GM12878 (cell line): Measurements from ENCODE around the gene AIF1. TPM values are rescaled to one million over a fixed set of nuclear protein-coding genes. Genes with fewer than 3 reads are reported as not detected.
A peak's percentile ranks its signal among the peaks of the same experiment; 100 is the strongest.

Experiments
- HCFC1 ChIP-seq: fragments of 150-350 bp; IDR thresholded peaks from 2 replicates; pipeline ENCODE4 v1.6.1; 2014; ENCODE audit warnings: low read length
- NFXL1 ChIP-seq: fragments of 450-650 bp; IDR thresholded peaks from 2 replicates; pipeline ENCODE4 v1.6.1; 2017; ENCODE audit warnings: antibody characterized with exemption, mild to moderate bottlenecking, borderline replicate concordance
- PAX5 ChIP-seq: IDR thresholded peaks from 2 replicates; pipeline ENCODE4 v1.6.1; 2011; ENCODE audit warnings: low read depth, low read length, borderline replicate concordance
- RUNX3 ChIP-seq: IDR thresholded peaks from 2 replicates; pipeline ENCODE4 v1.6.1; 2012; ENCODE audit warnings: low read length, inconsistent platforms
- SPI1 ChIP-seq: IDR thresholded peaks from 2 replicates; pipeline ENCODE4 v1.6.1; 2011; ENCODE audit warnings: low read depth, mild to moderate bottlenecking, low read length, moderate library complexity, borderline replicate concordance; ENCODE audit not compliant: insufficient read depth
- TARDBP ChIP-seq: IDR thresholded peaks from 2 replicates; pipeline ENCODE4 v1.6.1; 2016; ENCODE audit warnings: borderline replicate concordance
- TCF3 ChIP-seq: IDR thresholded peaks from 2 replicates; pipeline ENCODE4 v1.6.1; 2012; ENCODE audit warnings: low read depth, mild to moderate bottlenecking, low read length, borderline replicate concordance; ENCODE audit not compliant: insufficient read depth
- ZNF274 ChIP-seq: IDR thresholded peaks from one replicate; pipeline ENCODE4 v1.8.0; 2011; ENCODE audit not compliant: insufficient read length, insufficient read depth
- polyA plus RNA-seq, 11 experiments: library from polyadenylated mRNA; depleted of rRNA in 4 of 11; unstranded in 6 of 11; stranded (reverse) in 5 of 11; fragments of >200 nt; fragmentation: Nextera tagmentation in 4 of 11; fragmentation: Illumina TruSeq in 1 of 11; extraction: Ambion mirVana in 4 of 11; extraction: Trizol in 1 of 11; gene quantifications; 1 replicate in 1 of 11; 2 replicates in 10 of 11; pipeline versions ENCODE4 v1.2.1 to v1.2.3, GENCODE V29; 2011 to 2016; ENCODE audit warnings: inconsistent platforms in 2 of 11, missing spikeins in 2 of 11, low read depth in 1 of 11
- total RNA-seq, 4 experiments: library from RNA; depleted of rRNA in 3 of 4; stranded (reverse); fragments of >200 nt in 3 of 4; fragmentation: Illumina TruSeq in 1 of 4; extraction: Trizol in 1 of 4; gene quantifications; 2 replicates each; pipeline versions ENCODE4 v1.2.1 to v1.2.3, GENCODE V29; 2013 to 2021
- TF ChIP-seq, protein P1 (sequence below): IDR thresholded peaks from 2 replicates; pipeline ENCODE4 v1.6.1; 2011; ENCODE audit warnings: borderline replicate concordance, low read depth, mild to moderate bottlenecking, moderate library complexity, low read length; ENCODE audit not compliant: insufficient read depth, poor library complexity, severe bottlenecking

Gene AIF1
- total and polyA plus RNA-seq, 10 of the 15 experiments (the other 5 are each of a cell fraction or from before 2014, with no cell fraction given): 1.9 to 256 (median 134) TPM

DNA sequence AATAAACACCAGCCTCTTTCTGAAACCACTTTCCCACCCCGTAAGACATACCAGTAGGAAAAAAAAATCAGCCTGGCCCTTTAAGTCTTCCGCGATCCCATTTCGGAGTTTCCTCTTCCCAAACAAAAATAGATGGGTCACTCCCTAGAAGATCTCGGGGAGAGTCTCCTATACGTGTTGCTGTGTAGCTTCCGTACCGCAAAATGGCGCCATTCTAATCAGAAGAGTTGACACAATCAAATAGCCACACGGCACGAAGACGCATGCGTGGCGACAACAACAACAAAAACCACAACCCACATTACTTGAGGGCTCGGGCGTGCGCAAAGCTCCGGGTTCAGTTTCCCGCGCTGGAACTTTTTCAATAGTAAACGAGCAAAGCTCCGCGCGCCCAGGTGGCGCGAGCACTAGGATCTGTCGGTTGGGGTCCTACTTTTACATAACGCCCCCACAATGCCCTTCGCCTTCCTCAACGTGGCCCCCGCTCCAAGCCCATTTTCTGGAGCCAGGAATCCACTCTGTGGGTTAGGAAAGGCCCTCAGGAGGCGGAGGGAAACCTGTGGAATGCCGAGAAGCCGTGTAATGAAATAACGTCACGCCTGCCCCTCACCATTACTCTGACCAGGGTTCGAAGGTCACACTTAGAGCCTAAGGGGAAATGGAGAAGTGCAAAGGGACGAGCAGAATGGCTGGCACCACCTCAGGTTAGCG is 49.9 kb downstream of the AIF1 start, which contains the start of gene GPANK1 (continued):
- TF ChIP-seq TARDBP (no peak), PAX5 (peak; percentile 29; the same call in 1 of the 2 replicates), NFXL1 (no peak), TCF3 (no peak), RUNX3 (peak; percentile 96), ZNF274 (no peak), HCFC1 (peak; percentile 54), SPI1 (peak; percentile 75; the same call in 1 of the 2 replicates)
- TF ChIP-seq, protein P1, sequence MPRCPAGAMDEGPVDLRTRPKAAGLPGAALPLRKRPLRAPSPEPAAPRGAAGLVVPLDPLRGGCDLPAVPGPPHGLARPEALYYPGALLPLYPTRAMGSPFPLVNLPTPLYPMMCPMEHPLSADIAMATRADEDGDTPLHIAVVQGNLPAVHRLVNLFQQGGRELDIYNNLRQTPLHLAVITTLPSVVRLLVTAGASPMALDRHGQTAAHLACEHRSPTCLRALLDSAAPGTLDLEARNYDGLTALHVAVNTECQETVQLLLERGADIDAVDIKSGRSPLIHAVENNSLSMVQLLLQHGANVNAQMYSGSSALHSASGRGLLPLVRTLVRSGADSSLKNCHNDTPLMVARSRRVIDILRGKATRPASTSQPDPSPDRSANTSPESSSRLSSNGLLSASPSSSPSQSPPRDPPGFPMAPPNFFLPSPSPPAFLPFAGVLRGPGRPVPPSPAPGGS: no peak
